Peyer's patch (tissue), 4 donors: ENCODE data around the gene ARID5A.

Experiments used
- CTCF ChIP-seq, 6 experiments: fragments of 450-650 bp in 4 of 6; fragments of 200-600 bp in 2 of 6; sonication (generic) in 1 of 6; IDR thresholded peaks; one replicate each; pipeline ENCODE4 v1.5.1; 2017 to 2019; ENCODE audit warnings: antibody characterized with exemption in 6 of 6, mild to moderate bottlenecking in 3 of 6, moderate library complexity in 1 of 6
- POLR2A ChIP-seq, 2 donors: fragments of 450-650 bp; IDR thresholded peaks; one replicate each; pipeline ENCODE4 v1.5.1; 2017; ENCODE audit warnings: antibody characterized with exemption in 2 of 2, mild to moderate bottlenecking in 2 of 2, moderate library complexity in 2 of 2

- TF ChIP-seq CTCF (IDR thresholded peaks at IDR 0.05) (no peak), POLR2A (IDR thresholded peaks at IDR 0.05) (no peak)
These were observed 24.2 kb upstream of the ARID5A start for GRCh38 chr2:96512341-96512740.
